Activated CD4-positive, alpha-beta T cell treated with anti-CD3 and anti-CD28 coated beads, Interleukin-10, Interleukin-2, amounts not matched to agents 100 ng/mL and 50 ng/mL, durations not matched to agents 16 hours and 8 hours (primary cell): ENCODE measurements around the gene PIAS2.

Source experiments
- DNase-seq: peaks from one replicate; pipeline ENCODE4 v3.0.0-alpha.2; 2020

Gene PIAS2

DNA sequence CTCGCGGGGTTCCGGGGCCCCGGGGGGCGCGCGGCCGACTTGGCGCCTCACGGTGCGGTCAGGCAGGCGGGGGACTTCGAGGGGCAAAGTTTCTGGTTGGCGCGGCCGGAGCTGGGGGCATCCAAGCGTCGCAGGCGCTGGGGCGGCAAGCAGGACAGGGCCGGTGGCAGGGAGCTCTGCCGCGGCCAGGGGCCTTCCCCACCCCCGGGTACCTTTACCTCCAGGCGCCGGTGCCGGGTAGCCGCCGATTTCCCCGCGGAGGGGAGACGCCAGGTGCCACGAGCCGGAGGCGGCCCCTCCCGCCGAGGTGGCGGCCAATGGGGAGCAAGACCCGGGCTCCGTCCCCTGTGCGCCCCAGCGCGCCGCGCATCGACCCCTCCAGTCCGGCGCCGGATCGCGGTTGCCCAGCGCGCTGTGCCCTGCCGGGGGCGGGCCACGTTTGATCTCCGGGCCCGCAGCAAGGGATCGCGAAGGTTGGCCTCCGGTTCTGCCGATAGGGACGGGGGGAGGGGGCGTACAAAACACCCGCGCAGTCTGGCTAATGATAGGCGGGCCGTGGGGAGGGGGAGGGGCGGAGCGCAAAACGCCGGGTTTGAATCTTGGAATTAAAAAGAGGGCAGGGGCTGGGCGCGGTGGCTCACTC, 160.6 kb downstream of the PIAS2 start, which contains the start of gene ST8SIA5:
Gene ST8SIA5 (minus strand): TSS at position 495 of the 643 bp plus-strand sequence. CDS start 545 bp downstream, outside the sequence.
- DNase-seq = peak; percentile 6

DNA sequence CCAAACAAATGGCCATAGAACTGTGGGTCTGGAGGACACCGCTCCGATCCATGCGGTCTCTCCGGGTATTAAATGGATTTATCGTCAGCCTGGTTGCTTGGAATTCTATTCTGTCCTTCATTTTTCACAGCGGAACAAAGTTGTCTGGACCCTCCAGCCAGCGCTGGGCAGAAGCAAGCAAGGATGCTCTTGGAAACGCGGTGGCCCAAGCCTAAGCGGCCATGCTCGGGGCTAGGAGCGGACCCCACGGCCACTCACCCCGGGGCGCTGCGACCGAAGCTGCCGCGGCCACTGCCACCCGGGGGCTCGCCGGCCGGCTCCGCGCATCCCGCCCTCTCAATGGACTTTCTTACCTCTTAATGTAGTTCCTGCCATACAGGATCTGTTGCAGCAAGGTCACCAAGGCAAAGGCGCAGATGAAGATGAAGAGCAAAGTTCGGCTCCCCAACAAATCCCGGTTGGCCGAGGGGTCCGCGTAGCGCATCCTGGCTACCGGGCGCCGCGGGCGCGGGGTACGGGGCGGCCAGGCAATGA, 161.2 kb downstream of the PIAS2 start:
- DNase-seq = no peak

DNA sequence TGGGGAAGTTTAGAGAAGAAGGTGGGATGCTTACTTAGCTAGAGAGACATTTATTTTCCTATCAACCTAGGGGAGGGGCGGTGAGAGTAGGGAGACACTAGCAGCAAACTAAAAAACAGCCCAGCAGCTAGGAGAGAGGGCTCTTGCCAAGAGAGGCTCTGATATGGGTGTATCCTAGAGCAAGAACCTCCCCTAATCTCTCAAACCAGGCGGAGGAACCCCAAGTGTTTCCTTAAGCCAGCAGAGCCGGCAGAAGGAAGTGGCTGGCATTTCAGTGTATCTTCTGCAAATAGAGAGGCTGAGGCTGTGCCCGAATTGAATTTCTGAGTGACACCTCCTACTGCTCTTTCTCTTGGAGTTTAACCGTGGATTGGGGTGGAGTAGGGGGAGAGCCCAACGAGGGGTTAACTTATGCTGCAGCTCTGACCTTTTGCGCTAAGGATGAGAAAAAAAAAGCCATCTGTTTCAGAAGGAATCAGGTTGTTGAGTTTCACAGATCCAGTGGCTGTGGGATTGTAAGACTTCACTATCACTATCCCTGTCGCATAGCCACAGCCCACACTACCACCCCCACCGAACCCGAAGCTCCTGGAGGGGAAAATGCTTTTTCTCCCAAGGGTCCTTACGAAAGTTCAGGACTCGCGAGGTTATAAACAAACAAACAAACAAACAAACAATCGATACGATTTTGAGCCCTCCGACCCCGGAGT, 161.8 kb downstream of the PIAS2 start:
- DNase-seq = no peak

DNA sequence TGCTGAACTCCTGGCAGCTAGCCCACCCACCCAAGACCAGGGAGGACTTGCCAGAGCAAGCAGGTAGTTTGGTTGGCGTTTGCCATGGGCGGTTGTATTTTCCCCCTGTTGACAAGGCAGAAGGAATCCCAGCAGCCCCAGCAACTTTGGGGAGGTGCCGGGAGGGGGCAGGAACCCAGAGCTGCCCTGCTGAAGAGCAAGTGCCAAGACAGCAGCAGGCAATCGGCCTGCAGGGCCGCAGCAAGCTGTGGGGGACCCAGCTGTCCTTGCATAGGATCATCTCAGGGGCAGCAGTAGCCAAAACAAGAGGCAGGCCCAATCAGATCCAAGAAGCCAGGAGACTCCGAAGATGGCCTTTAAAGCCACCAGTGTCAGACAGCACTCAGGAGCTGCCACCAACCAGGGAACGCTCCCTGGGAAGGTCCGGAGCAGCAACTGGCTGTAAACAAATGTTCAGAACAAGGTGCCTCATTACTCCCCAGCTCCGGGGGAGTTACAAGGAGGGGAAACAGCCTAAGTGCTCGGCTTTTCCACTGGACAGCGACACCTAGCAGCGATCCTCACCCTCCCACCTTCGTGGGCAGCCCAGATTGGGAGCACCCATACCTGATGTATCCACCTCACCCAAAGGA, 162.5 kb downstream of the PIAS2 start:
- DNase-seq = no peak

DNA sequence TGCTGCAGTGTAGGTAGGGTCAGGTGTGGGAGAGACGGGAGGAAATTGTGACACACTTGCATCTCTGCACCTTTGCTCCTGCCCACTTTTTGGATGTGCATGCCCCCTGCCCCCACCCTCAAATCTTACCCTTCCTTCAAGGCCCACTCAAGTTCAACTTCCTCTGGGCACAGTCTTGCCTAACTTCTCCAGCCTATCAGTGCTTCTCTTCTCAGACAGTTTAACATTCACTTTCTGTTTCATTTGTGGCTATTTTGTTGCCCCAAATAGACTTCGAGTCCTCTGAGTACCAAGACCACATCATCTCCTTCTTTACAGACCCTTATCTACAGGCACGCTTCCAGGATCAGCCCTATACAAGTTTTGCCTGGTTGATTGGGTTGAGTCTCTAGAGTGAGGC, 163.1 kb downstream of the PIAS2 start:
- DNase-seq = no peak
